Measurements from ENCODE around the gene HBZ.

The HBZ gene

DNA sequence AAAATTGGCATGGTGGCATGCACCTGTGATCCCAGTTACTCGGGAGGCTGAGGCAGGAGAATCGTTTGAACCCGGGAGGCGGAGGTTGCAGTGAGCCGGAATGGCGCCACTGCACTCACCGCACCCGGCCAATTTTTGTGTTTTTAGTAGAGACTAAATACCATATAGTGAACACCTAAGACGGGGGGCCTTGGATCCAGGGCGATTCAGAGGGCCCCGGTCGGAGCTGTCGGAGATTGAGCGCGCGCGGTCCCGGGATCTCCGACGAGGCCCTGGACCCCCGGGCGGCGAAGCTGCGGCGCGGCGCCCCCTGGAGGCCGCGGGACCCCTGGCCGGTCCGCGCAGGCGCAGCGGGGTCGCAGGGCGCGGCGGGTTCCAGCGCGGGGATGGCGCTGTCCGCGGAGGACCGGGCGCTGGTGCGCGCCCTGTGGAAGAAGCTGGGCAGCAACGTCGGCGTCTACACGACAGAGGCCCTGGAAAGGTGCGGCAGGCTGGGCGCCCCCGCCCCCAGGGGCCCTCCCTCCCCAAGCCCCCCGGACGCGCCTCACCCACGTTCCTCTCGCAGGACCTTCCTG, 27.7 kb downstream of the HBZ start, which contains the start of gene HBQ1 (continued):
- TF ChIP-seq, protein P1, sequence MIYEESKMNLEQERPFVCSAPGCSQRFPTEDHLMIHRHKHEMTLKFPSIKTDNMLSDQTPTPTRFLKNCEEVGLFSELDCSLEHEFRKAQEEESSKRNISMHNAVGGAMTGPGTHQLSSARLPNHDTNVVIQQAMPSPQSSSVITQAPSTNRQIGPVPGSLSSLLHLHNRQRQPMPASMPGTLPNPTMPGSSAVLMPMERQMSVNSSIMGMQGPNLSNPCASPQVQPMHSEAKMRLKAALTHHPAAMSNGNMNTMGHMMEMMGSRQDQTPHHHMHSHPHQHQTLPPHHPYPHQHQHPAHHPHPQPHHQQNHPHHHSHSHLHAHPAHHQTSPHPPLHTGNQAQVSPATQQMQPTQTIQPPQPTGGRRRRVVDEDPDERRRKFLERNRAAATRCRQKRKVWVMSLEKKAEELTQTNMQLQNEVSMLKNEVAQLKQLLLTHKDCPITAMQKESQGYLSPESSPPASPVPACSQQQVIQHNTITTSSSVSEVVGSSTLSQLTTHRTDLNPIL (CRISPR knock-in tag; IDR thresholded peaks at IDR 0.05; ENCODE audit: low read depth): no peak

DNA sequence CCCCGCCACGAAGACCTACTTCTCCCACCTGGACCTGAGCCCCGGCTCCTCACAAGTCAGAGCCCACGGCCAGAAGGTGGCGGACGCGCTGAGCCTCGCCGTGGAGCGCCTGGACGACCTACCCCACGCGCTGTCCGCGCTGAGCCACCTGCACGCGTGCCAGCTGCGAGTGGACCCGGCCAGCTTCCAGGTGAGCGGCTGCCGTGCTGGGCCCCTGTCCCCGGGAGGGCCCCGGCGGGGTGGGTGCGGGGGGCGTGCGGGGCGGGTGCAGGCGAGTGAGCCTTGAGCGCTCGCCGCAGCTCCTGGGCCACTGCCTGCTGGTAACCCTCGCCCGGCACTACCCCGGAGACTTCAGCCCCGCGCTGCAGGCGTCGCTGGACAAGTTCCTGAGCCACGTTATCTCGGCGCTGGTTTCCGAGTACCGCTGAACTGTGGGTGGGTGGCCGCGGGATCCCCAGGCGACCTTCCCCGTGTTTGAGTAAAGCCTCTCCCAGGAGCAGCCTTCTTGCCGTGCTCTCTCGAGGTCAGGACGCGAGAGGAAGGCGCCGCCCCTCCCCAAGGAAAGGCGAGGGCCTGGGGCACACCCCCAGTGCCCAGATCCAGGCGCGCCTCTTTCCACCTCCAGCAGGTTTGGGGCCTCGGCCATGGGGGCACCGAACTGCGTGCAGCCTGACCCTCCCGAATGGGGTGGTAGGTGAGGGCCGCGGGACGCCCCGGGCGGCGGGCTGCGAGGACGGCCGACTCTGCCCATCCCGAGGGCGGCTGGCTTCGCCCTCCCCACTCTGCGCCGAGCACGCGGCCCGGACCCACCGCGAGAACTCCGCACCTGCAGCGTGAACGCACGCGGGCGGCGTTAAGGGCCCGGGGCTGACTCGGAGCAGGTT, 28.5 kb downstream of the HBZ start:
- no peak for TF ChIP-seq ARNTL (CRISPR knock-in tag; IDR thresholded peaks at IDR 0.05; ENCODE audit: borderline replicate concordance, low read depth)
- 0 out of 2 replicates have a peak, but pooled peaks have one; percentile 9 for TF ChIP-seq CSDC2 (CRISPR knock-in tag; IDR thresholded peaks at IDR 0.05)
- no peak for TF ChIP-seq ZFP30 (CRISPR knock-in tag; IDR thresholded peaks at IDR 0.05)
- ATAC-seq: peak; percentile 83

DNA sequence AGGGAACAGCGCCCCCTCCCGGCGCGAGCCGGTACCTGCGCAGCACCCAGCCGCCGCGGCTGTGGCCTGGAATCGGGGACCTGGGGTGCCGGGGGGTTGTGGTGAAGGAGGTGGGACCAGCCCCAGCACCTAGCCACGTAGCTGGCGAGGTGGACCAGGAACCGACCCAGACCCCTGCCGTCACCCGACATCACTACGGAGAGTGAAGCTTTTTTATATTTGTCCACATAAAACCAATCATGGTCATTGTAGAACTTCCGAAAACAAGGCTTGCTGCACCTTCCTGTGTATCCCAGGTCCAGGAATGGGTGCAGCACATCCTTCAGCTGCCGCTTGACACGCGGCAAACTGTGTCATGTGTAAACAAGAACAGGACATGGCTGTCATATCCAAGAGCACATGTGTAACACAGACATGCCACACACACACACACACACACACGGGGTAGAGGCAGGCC, 29.1 kb downstream of the HBZ start:
- TF ChIP-seq ZFP30 (CRISPR knock-in tag; IDR thresholded peaks at IDR 0.05) (no peak), ISL1 (CRISPR knock-in tag; IDR thresholded peaks at IDR 0.05) (no peak), ARNTL (CRISPR knock-in tag; IDR thresholded peaks at IDR 0.05; ENCODE audit: borderline replicate concordance, low read depth) (no peak), PATZ1 (CRISPR knock-in tag; IDR thresholded peaks at IDR 0.05; ENCODE audit: borderline replicate concordance) (no peak), TCF4 (CRISPR knock-in tag; IDR thresholded peaks at IDR 0.05; ENCODE audit: borderline replicate concordance) (no peak), GLIS3 (CRISPR knock-in tag; IDR thresholded peaks at IDR 0.05) (peak; percentile 68; the same call in 1 of the 2 replicates), ZC3H10 (CRISPR knock-in tag; IDR thresholded peaks at IDR 0.05) (no peak)
- TF ChIP-seq, protein P2, sequence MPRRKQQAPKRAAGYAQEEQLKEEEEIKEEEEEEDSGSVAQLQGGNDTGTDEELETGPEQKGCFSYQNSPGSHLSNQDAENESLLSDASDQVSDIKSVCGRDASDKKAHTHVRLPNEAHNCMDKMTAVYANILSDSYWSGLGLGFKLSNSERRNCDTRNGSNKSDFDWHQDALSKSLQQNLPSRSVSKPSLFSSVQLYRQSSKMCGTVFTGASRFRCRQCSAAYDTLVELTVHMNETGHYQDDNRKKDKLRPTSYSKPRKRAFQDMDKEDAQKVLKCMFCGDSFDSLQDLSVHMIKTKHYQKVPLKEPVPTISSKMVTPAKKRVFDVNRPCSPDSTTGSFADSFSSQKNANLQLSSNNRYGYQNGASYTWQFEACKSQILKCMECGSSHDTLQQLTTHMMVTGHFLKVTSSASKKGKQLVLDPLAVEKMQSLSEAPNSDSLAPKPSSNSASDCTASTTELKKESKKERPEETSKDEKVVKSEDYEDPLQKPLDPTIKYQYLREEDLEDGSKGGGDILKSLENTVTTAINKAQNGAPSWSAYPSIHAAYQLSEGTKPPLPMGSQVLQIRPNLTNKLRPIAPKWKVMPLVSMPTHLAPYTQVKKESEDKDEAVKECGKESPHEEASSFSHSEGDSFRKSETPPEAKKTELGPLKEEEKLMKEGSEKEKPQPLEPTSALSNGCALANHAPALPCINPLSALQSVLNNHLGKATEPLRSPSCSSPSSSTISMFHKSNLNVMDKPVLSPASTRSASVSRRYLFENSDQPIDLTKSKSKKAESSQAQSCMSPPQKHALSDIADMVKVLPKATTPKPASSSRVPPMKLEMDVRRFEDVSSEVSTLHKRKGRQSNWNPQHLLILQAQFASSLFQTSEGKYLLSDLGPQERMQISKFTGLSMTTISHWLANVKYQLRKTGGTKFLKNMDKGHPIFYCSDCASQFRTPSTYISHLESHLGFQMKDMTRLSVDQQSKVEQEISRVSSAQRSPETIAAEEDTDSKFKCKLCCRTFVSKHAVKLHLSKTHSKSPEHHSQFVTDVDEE (CRISPR knock-in tag; IDR thresholded peaks at IDR 0.05): no peak
- ATAC-seq: peak; percentile 2; the same call in 1 of the 3 replicates

DNA sequence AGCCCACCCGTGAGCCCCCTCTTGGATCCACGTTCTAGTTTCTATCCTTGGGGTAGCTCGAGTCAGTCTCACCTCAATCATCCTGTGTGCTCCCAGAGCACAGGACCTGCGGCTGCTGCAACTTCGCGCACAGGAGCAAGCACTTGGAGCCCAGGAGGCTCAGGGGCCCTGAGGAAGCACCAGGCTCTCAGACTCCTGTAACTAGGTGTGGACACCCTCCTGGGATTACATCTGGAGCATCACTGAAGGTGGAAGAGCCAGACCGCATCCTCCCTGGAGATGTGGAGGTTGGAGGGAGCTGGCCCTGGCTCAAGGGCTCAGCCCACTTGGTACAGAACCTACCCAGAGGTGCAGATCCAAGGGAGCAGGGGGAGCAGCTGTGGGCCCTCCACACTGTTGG, 30.6 kb downstream of the HBZ start:
- TF ChIP-seq TCF4 (CRISPR knock-in tag; IDR thresholded peaks at IDR 0.05; ENCODE audit: borderline replicate concordance) (no peak), ESRRG (CRISPR knock-in tag; IDR thresholded peaks at IDR 0.05) (no peak), BACH2 (CRISPR knock-in tag; IDR thresholded peaks at IDR 0.05; ENCODE audit: borderline replicate concordance) (no peak), GLIS3 (CRISPR knock-in tag; IDR thresholded peaks at IDR 0.05) (no peak), ZNF565 (CRISPR knock-in tag; conservative IDR thresholded peaks at IDR 0.05; ENCODE audit: low read depth) (no peak), ZFP30 (CRISPR knock-in tag; IDR thresholded peaks at IDR 0.05) (no peak)
- TF ChIP-seq, protein P2 (CRISPR knock-in tag; IDR thresholded peaks at IDR 0.05): no peak
- no peak for ATAC-seq

GRCh38 chr16:185213-185612, 32.8 kb downstream of the HBZ start:
- no peak for ATAC-seq
- TF ChIP-seq TOX (CRISPR knock-in tag; IDR thresholded peaks at IDR 0.05; ENCODE audit: borderline replicate concordance) (no peak), OSR1 (CRISPR knock-in tag; IDR thresholded peaks at IDR 0.05) (no peak), ZC3H10 (CRISPR knock-in tag; IDR thresholded peaks at IDR 0.05) (no peak), ARNTL (CRISPR knock-in tag; IDR thresholded peaks at IDR 0.05; ENCODE audit: borderline replicate concordance, low read depth) (no peak), ZFP30 (CRISPR knock-in tag; IDR thresholded peaks at IDR 0.05) (no peak), RARB (CRISPR knock-in tag; IDR thresholded peaks at IDR 0.05) (no peak), ZFP3 (CRISPR knock-in tag; IDR thresholded peaks at IDR 0.05) (no peak), ESRRG (CRISPR knock-in tag; IDR thresholded peaks at IDR 0.05) (no peak), TCF4 (CRISPR knock-in tag; IDR thresholded peaks at IDR 0.05; ENCODE audit: borderline replicate concordance) (no peak), ISL1 (CRISPR knock-in tag; IDR thresholded peaks at IDR 0.05) (no peak), ZNF565 (CRISPR knock-in tag; conservative IDR thresholded peaks at IDR 0.05; ENCODE audit: low read depth) (no peak), ZNF8 (CRISPR knock-in tag; IDR thresholded peaks at IDR 0.05) (no peak), GLIS3 (CRISPR knock-in tag; IDR thresholded peaks at IDR 0.05) (no peak), ZNF70 (CRISPR knock-in tag; IDR thresholded peaks at IDR 0.05) (no peak)
- TF ChIP-seq, protein P2 (CRISPR knock-in tag; IDR thresholded peaks at IDR 0.05): no peak

All from SK-N-SH treated with all-trans-retinoic acid at 6 μM for 48 hours (cell line).